Purkinje cell (primary cell): ENCODE data around the gene USP17L19. TPM values are rescaled to one million over a fixed set of nuclear protein-coding genes. Genes with fewer than 3 reads are reported as not detected.

Experiments used
- polyA plus RNA-seq: library from polyadenylated mRNA; unstranded; fragments of >200 nt; fragmentation: Nextera tagmentation; gene quantifications from 2 replicates; pipeline ENCODE4 v1.2.1, GENCODE V29; 2014

Gene USP17L19, protein sequence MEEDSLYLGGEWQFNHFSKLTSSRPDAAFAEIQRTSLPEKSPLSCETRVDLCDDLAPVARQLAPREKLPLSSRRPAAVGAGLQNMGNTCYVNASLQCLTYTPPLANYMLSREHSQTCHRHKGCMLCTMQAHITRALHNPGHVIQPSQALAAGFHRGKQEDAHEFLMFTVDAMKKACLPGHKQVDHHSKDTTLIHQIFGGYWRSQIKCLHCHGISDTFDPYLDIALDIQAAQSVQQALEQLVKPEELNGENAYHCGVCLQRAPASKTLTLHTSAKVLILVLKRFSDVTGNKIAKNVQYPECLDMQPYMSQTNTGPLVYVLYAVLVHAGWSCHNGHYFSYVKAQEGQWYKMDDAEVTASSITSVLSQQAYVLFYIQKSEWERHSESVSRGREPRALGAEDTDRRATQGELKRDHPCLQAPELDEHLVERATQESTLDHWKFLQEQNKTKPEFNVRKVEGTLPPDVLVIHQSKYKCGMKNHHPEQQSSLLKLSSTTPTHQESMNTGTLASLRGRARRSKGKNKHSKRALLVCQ
- not detected in 2 replicates for polyA plus RNA-seq

DNA sequence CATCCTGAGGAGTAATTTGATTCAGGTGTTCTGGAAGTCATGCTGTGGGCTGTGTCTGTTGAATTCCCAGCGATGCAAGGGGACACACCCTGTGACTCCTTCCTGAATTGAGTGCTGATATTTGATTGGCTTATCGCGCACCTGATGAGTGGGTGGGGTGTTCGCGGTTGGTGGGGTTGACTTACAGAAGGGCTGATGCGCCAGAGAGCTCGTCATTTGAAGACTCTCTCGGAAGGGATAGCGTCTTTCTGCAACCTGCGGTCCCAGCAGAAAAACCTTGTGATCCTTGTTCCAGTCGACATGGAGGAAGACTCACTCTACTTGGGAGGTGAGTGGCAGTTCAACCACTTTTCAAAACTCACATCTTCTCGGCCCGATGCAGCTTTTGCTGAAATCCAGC is at the start of gene USP17L19:
USP17L19 (plus strand) TSS at position 301 of the 400 bp plus-strand sequence; CDS start at position 301, 0 bp downstream.

GRCh38 chr4:9210357-9210756 is 42.8 kb upstream of the USP17L19 start, which contains the start of gene USP17L10:
Gene USP17L10 (plus strand): TSS chr4:9210657. CDS start chr4:9210657, 0 bp downstream.

GRCh38 chr4:9215105-9215504 is 38.1 kb upstream of the USP17L19 start, which contains the start of gene USP17L11:
Gene USP17L11 (plus strand): TSS chr4:9215405. CDS start chr4:9215405, 0 bp downstream.

GRCh38 chr4:9219852-9220251 is 33.3 kb upstream of the USP17L19 start, which contains the start of gene USP17L12:
Gene USP17L12 (plus strand): TSS chr4:9220152. CDS start chr4:9220152, 0 bp downstream.

DNA sequence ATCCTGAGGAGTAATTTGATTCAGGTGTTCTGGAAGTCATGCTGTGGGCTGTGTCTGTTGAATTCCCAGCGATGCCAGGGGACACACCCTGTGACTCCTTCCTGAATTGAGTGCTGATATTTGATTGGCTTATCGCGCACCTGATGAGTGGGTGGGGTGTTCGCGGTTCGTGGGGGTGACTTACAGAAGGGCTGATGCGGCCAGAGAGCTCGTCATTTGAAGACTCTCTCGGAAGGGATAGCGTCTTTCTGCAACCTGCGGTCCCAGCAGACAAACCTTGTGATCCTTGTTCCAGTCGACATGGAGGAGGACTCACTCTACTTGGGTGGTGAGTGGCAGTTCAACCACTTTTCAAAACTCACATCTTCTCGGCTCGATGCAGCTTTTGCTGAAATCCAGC is 28.6 kb upstream of the USP17L19 start, which contains the start of gene USP17L13:
USP17L13 (plus strand) TSS at position 301 of the 400 bp plus-strand sequence; CDS start at position 301, 0 bp downstream.

GRCh38 chr4:9234085-9234484 is 19.1 kb upstream of the USP17L19 start, which contains the start of gene USP17L15:
Gene USP17L15 (plus strand): TSS chr4:9234385. CDS start chr4:9234385, 0 bp downstream.

DNA sequence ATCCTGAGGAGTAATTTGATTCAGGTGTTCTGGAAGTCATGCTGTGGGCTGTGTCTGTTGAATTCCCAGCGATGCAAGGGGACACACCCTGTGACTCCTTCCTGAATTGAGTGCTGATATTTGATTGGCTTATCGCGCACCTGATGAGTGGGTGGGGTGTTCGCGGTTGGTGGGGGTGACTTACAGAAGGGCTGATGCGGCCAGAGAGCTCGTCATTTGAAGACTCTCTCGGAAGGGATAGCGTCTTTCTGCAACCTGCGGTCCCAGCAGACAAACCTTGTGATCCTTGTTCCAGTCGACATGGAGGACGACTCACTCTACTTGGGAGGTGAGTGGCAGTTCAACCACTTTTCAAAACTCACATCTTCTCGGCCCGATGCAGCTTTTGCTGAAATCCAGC is 9.6 kb upstream of the USP17L19 start, which contains the start of gene USP17L17:
USP17L17 (plus strand) TSS at position 301 of the 400 bp plus-strand sequence; CDS start at position 301, 0 bp downstream.

GRCh38 chr4:9247953-9248680 is 5.1 kb upstream of the USP17L19 start, which contains the start of gene USP17L18:
Gene USP17L18 (plus strand): TSS chr4:9248630. CDS start chr4:9248630, 0 bp downstream.

GRCh38 chr4:9257824-9258223 is 4.6 kb downstream of the USP17L19 start, which contains the start of gene USP17L20:
Gene USP17L20 (plus strand): TSS chr4:9258124. CDS start chr4:9258124, 0 bp downstream.

DNA sequence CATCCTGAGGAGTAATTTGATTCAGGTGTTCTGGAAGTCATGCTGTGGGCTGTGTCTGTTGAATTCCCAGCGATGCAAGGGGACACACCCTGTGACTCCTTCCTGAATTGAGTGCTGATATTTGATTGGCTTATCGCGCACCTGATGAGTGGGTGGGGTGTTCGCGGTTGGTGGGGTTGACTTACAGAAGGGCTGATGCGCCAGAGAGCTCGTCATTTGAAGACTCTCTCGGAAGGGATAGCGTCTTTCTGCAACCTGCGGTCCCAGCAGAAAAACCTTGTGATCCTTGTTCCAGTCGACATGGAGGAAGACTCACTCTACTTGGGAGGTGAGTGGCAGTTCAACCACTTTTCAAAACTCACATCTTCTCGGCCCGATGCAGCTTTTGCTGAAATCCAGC is 9.4 kb downstream of the USP17L19 start, which contains the start of gene USP17L21:
USP17L21 (plus strand) TSS at position 301 of the 400 bp plus-strand sequence; CDS start at position 301, 0 bp downstream.

GRCh38 chr4:9267319-9267718 is 14.1 kb downstream of the USP17L19 start, which contains the start of gene USP17L22:
Gene USP17L22 (plus strand): TSS chr4:9267619. CDS start chr4:9267619, 0 bp downstream.

Other genes with a start within 250 kb of the USP17L19 start
- 0.13 TPM in 1 of 2 replicates, not detected in the other for gene FAM90A26, start 83.0 kb upstream of the USP17L19 start, polyA plus RNA-seq
- not detected in 2 replicates for gene USP17L10, start 42.7 kb upstream of the USP17L19 start, polyA plus RNA-seq
- gene USP17L11, start 38.0 kb upstream of the USP17L19 start, polyA plus RNA-seq = not detected in 2 replicates
- not detected in 2 replicates for gene USP17L12, start 33.2 kb upstream of the USP17L19 start, polyA plus RNA-seq
- gene USP17L13, start 28.5 kb upstream of the USP17L19 start, polyA plus RNA-seq = not detected in 2 replicates
- not detected in 2 replicates for gene USP17L15, start 19.0 kb upstream of the USP17L19 start, polyA plus RNA-seq
- gene USP17L17, start 9.5 kb upstream of the USP17L19 start, polyA plus RNA-seq = not detected in 2 replicates
- gene USP17L18, start 4.7 kb upstream of the USP17L19 start, polyA plus RNA-seq = not detected in 2 replicates
- gene USP17L20, start 4.7 kb downstream of the USP17L19 start, polyA plus RNA-seq = not detected in 2 replicates
- not detected in 2 replicates for gene USP17L21, start 9.5 kb downstream of the USP17L19 start, polyA plus RNA-seq
- not detected in 2 replicates for gene USP17L22, start 14.2 kb downstream of the USP17L19 start, polyA plus RNA-seq
- gene USP17L24, start 71.8 kb downstream of the USP17L19 start, polyA plus RNA-seq = not detected in 2 replicates
- not detected in 2 replicates for gene USP17L25, start 76.5 kb downstream of the USP17L19 start, polyA plus RNA-seq
- gene USP17L26, start 81.3 kb downstream of the USP17L19 start, polyA plus RNA-seq = not detected in 2 replicates
- gene USP17L5, start 86.0 kb downstream of the USP17L19 start, polyA plus RNA-seq = not detected in 2 replicates
- gene USP17L27, start 90.8 kb downstream of the USP17L19 start, polyA plus RNA-seq = not detected in 2 replicates
- not detected in 2 replicates for gene USP17L28, start 95.5 kb downstream of the USP17L19 start, polyA plus RNA-seq
- not detected in 2 replicates for gene USP17L29, start 100.3 kb downstream of the USP17L19 start, polyA plus RNA-seq
- not detected in 2 replicates for gene USP17L30, start 109.8 kb downstream of the USP17L19 start, polyA plus RNA-seq
- gene DEFB131A, start 191.0 kb downstream of the USP17L19 start, polyA plus RNA-seq = not detected in 2 replicates